Fibroblast of lung (primary cell): ENCODE data around the gene HSD3B7.

ENCODE experiments used
- CTCF ChIP-seq, 2 donors: IDR thresholded peaks in 1 of 2; conservative IDR thresholded peaks in 1 of 2; 1 replicate in 1 of 2; 2 replicates in 1 of 2; pipeline ENCODE4 v1.5.1; 2011 to 2012; ENCODE audit warnings: low read length in 2 of 2, control low read depth in 1 of 2, inconsistent platforms in 1 of 2, low read depth in 1 of 2, mild to moderate bottlenecking in 1 of 2
- EZH2 ChIP-seq: IDR thresholded peaks from 2 replicates; pipeline ENCODE4 v1.5.1; 2012; ENCODE audit warnings: low read length, control low read depth, mild to moderate bottlenecking; ENCODE audit errors: missing control alignments

GRCh38 chr16:31000671-31001382 lies 15.8 kb downstream of the HSD3B7 start:
- no peak for TF ChIP-seq CTCF (conservative IDR thresholded peaks at IDR 0.05 in 1 of 2, IDR thresholded peaks at IDR 0.05 in 1 of 2; ENCODE audit: low read depth in 1 of 2, low read length in 2 of 2)
- TF ChIP-seq EZH2: no peak
